ENCODE data around the gene UMAD1.

Gene UMAD1

DNA sequence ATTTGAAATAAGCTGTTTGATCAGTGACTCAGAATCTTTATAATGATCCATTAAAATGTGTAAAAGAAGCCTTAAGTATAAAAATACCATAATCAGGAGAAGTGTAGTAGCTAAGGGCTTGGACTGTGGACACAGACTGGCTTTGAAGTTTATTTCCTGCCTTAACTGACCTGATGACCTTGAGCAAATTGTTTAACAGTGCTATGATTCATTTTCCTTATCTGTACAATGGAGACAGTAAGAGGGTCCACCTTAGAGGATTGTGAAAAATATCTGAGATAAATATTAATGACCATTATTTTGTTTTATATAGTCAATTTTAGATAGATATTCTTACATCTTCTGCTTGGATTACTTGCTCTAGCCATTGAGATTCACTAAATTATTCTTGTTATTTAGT lies 91.2 kb downstream of the UMAD1 start:
- DNase-seq (ENCODE audit: low spot score): no peak

DNA sequence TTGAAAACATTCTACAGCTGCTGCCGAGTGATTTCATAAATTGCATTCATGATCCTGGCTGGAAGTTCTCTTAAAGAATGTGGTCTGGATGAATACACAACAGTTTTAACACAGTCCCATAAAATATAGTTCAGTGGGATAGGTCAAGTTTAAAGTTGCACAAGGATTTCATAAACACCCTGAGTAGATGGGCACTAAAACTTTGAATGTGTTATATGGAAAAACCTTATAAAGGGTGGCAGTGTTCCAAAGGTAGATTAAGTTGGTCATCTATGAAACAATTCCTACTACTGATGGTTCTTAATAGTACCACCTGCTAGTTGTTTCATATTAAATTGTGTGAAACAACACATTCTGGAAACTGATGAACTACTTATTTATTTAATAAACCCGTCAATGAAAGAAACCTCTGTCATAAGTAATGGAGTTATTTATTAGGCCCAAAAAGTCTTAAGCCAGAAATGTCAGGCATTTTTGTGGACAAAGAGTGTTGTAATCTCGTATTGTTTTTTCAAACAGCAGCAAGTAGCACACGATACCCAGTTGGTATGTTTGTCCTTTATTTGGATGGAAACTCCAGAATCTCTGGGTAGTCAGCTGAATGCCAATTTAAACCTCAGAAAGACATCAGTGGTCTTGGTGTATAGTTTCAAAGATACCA lies 92.2 kb downstream of the UMAD1 start:
- no peak for DNase-seq (ENCODE audit: low spot score)

DNA sequence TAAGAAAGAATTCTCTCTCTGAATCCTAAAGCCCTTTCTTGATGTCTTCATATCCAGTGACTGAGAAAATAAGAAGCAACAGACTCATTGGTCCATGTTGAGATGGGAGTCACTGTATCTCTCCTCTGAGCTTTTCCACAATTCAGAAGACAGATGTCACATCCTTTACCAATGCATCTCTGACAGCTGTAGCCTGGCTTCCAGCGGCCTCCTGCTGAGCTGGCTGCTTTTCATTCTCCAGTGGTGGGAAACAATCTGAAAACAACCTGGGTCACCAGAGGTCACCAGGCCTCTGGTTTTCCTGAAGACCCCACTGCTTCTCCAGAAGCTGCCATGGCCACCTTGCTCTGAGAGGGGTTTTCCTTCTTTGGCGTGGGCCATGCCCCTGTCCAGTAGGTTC lies 96.1 kb downstream of the UMAD1 start:
- DNase-seq (ENCODE audit: low spot score): no peak

DNA sequence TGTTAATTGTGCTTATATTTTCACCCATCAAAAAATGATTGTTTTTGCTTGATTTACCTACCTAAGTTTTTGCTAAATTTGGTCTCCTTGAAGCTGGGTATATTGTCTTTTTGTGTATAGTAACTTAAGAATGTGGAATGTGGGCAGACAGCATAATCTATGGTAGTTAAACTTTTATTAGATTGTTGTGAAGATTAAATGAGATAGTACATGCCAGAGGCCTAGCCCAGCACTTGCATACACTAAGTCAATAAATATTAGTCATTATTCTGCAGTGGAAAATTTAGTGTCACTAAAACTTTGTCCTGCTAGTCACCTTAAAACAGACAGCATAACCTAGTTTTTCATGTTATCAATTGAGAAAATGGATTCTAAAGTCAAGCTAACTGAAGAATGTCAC lies 97.1 kb downstream of the UMAD1 start:
- DNase-seq (ENCODE audit: low spot score): no peak

DNA sequence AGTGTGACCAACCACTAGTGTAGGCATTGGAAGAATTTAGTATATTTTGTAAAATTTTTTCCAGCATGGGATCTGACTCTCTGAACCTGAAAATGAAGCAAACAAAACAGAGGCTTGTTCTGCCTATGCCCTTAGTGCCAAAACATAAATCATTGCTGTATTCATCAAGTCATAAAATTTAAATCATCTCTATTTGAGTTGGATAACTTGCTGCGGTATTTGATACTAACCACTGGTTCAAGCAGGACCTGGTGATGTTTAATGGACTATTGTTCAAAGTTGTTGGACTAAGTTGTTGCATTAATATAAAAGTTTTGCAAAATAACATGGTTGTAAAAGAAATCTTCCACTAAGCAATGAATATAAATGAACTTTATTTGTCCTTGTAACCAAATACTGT lies 97.6 kb downstream of the UMAD1 start:
- DNase-seq (ENCODE audit: low spot score): no peak

DNA sequence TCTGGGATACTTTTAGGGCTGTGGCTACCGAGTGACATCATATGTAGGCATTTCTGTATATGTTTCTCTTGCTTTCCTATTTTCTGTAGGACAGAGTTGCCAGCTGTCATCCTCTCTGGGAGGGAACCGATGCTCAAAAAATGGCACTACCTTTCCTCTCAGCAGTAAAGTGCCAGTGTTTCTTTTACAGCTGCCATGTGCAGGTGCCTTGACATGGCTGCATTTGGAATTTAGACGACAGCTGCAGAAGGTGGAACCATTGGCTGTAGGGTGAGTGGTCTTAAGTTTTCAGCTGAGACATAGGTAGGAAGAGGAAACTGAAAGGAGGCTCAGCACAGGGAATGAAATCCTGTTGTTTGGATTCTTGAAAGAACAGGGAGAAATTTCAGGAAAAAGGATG lies 98.1 kb downstream of the UMAD1 start:
- no peak for DNase-seq (ENCODE audit: low spot score)

DNA sequence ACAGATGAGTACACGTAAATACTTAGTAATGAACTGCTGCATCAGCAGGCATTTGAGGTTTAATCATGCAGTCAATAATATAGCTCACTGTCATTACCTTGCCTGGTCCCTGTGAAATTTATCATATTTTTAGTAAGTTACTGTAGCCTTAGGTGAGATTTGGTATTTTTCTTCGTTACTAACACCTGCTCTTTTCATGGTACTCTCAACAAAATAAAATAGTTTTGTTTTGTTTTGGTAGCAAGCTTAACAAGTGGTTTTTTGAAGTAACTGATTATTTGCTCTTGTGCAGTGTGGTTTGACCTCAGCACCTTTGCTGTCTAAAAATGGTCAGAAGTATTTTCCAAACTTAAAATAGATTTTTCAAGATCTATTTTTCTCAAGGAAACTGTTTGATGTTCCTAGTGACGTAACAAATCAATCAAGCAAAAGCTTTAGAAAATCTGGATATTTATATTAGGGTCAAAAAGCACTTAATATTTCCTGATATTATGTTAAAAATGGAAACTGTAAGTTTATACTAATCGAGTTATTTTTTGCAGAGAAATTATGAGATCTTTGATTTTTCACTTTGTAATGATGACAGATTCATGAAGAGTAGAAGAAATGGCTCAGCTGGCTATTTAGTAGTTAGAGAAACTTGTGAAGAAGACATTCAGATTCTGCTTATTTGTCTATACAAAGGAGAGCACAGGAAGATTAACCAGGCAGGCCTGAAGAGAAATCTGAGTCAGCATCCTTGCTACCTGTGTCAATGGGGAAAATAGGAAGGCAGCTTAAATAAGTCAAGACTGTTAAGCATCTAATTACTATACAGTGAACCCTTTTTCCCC lies 98.9 kb downstream of the UMAD1 start:
- no peak for DNase-seq (ENCODE audit: low spot score)

DNA sequence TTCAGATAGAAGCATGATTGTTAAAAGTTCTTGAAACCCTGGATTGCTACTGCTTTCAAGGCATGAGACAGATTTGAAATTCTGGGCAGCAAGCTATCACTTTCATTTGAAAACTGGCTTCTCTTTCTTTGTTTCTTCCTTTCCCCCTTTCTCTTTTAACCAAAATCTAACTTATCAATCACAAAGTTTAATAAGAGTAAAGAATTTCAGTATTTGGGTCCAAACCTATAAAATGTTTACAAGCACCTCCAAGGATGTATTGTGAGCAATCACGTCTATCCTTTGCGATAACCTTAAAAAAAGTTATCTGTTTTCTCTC lies 99.4 kb downstream of the UMAD1 start:
- no peak for DNase-seq (ENCODE audit: low spot score)

DNA sequence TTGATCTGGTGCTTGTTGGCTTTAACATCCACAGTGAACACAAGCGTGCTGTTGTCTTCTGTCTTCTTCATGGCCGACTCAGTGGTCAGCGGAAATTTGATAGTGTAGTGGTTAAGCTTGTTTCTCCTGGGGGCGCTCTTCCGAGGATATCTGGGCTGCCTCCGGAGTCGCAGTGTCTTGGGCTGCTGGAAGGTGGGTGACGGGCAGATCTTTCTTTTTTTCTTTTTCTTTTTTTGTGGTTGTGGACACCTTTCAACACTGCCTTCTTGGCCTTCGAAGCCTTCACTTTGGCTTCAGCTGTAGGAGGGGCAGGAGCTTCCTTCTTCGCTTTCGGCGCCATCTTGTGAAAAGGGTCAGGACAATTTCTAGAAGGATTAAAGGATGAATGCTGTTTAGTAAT lies 101.7 kb downstream of the UMAD1 start:
- DNase-seq (ENCODE audit: low spot score): no peak

DNA sequence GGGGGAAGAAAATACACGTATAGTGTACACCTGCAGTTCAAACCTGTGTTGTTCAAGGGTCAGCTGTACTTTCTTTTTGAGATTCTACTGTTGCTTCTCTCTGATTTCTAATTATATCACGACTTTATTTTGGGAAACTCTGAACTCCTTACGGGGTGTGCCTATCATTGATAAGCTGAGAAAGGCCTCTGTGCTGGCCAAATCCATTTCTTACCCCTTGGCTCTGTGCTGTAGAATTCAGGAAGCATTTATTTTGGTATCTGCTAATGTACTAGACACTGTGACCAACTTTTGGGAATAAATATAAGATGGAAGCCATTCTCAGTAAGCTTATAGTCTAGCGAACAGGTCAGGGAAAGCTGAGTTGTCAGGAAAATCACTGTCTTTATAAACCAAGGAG lies 104.7 kb downstream of the UMAD1 start:
- DNase-seq (ENCODE audit: low spot score): no peak

DNA sequence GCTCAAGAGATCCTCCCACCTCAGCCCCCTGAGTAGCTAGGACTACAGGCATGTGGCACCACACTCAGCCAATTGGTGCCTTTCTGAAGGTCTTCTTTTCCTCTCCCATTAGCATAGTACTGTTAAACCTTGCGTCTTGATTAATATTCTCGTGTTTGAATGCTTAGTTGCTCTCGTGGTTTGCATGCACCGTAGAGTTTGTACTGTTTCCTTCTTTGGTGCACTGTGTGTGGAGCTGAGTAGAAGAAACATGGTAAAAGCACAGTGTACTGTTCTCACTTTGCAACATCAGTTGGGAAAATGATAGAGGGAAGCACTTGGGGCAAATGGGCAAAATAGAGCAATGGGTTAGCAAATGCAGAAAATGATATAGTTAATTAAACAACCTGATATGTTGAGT lies 105.4 kb downstream of the UMAD1 start:
- DNase-seq (ENCODE audit: low spot score): no peak

DNA sequence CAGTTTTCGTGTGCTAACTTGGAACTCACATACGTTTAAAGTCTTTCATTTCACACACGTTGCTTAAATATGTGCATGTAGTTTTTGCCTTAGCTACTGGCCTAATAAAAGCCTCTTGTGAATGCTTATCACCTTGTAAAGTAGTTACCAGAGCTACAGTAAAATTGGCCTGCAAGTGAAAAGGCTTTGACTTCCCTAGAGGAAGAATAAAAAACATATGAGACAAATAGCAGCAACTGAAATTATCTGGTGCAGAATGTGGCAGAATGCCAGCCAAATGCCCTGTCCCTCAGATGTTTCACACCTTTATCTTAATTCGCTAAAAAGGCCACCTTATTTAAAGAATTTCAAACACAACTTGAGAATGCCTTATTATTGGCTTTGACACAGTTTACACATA lies 105.9 kb downstream of the UMAD1 start:
- no peak for DNase-seq (ENCODE audit: low spot score)

DNA sequence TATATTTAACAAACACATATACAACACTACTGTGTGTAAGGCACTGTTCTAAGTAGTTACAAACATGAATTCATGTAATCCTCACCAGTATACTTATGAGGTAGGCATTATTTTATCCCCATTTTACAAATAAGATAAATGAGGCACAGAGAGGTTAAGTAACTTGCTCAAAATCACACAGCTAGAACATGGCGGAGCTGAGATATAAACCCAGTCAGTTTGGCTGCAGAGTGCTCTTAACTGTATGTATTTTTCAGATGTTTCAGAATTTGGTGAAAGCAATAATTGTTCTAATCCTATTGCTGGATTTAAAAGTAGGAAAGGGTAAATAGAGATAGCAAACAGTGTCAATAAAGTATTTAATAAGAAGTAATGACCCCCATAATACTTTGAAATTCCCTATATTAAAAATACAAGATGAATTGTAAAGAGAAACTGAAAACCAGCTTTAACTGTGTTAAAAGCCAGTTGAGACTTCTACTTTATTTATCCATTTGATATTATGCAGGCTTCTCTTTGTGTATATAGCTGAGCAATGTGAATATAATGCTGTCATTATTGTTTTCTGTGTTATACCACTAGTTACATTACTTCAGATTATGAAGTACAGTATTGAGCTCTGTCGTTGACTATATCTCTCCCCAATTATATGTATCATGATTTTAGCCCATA lies 110.2 kb downstream of the UMAD1 start:
- DNase-seq (ENCODE audit: low spot score): no peak

DNA sequence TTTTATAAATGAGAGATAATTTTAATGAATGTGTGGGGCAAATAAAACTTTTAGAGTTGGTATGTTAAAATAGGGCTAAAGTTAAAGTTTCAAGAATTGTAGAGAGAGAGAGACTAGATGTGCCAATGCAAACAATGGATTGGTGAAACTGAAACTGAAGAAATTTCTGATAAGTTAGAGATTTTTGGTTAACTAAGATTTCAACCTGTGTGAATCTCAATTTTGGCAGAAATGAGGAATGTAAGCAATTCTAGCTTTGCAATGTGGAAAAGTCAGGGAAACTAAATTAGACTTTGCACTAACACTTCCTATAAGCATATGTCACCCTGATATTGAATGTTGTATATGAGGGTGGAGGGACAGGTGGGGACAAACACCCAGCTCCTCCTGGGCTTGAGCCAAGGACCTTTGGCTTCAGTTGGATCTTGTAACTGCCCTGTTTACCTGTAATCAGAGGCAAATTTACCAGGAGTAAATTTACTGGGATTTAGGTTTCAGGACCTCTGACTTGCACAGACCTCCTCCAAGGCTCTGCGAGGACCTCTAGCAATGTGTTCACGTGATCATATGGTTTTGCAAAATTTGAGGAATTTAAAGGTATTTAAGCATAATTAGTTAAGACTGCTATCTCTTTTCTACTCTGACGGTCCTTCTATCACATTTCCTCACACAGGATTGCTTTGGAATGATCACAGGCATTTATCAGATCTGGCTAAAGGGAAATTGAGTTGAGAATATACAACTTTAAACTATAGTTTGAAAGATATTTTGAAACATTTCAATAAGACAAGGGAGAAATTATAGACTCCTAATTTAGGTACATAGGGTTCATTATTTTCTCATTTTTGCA lies 110.9 kb downstream of the UMAD1 start:
- no peak for DNase-seq (ENCODE audit: low spot score)

DNA sequence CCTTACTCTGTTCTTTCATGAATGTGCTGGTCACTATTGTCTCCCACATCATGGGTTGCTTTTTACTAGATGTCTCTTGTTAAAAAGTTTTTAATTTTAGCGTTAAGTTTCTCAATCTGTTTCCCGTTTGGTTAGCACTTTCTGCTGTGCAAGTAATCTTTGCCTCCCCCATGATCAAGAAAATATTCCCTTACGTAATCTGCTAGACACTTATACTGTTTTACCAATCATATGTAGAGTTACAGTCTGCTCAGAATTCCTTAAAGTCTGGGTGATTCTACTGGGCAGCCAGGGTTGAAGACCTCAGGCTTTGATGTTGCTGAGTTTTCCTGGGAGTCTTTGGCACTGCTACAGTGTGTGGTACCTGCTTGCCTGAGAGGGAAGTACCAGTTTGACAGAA lies 116.0 kb downstream of the UMAD1 start:
- no peak for DNase-seq (ENCODE audit: low spot score)

DNA sequence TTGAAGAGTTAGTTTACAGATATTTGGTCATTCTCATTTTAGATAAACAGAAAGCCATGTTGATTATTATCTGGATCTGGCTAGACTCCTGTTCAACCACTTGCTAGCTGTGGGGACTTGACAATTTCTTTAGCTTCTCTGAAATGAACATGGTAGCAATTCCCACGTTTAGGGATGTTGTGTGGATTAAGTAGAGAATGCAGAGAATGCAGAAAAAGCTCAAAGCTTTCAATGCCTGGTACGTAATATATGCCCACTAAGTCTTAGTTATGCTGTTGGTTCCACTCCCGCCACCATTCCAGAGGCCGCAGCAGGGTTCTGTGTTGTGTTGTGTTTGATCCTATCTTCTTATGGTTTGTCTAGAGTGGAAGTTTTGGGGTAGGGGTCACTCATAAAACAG lies 117.0 kb downstream of the UMAD1 start:
- no peak for DNase-seq (ENCODE audit: low spot score)

DNA sequence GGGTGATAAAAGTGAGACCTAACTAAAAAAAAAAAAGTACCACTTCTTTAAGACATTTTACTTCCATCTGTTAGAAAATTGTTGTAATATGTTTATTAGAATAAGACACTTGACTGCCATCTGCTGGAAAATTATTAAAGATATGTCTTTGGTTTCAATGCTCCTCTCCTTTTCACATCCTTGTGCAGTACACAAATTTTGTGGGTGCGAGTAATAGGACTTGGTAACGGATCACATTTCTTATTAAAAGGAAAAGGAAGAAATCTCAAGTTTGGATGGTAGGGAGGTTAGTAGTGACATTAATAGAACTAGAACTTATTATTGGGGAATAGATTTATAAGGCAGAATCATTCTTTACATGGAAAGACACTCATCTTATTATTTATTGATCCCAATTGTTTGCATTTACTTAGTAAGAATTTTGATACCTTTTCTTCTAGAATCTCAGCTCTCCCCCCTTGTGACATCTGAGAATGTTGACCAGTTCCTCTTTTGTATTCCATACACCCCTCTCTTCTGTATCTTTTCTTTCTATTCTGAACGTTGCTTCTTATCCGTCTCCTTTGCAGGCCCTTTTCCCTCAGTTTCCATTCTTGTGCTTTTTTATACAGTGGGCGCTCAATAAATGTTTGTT lies 120.9 kb downstream of the UMAD1 start:
- DNase-seq (ENCODE audit: low spot score): peak; percentile 52

DNA sequence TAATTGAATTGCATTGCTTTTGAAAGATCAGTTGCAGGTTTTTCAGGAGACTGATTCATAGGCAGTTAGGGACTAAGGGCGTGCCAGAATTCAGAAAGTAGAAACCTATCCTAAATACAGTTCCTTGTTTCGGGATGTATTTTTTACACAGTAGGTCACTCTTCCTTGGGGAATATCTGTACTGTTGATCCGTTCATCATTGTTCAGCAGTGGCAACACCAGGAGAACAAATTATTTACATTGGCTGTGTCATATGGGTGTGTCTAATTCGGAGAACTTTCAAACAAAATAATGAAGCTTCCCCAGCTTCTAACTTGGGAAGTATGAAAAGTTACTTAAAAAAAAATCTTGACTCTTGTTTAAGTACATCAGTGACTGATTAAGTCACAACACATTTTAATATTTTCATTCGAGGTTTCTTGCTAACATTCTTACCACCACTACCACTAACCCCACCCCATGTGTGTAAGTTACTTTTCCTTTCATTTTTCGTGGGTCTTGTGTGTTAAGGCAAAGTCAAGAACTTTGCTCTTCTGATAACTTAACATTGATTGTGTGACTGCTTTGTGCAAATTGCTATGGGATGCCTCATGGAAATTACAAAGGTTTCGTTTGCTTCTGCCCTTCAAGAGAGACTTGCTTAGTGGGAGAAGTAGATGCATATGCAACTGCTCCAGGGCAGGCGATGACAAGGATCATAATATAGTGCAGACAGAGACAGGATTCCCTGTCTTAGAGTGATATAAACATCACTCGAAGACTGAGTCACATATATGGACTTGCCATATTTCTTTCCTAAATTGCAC lies 121.6 kb downstream of the UMAD1 start:
- DNase-seq (ENCODE audit: low spot score): peak; percentile 57

DNA sequence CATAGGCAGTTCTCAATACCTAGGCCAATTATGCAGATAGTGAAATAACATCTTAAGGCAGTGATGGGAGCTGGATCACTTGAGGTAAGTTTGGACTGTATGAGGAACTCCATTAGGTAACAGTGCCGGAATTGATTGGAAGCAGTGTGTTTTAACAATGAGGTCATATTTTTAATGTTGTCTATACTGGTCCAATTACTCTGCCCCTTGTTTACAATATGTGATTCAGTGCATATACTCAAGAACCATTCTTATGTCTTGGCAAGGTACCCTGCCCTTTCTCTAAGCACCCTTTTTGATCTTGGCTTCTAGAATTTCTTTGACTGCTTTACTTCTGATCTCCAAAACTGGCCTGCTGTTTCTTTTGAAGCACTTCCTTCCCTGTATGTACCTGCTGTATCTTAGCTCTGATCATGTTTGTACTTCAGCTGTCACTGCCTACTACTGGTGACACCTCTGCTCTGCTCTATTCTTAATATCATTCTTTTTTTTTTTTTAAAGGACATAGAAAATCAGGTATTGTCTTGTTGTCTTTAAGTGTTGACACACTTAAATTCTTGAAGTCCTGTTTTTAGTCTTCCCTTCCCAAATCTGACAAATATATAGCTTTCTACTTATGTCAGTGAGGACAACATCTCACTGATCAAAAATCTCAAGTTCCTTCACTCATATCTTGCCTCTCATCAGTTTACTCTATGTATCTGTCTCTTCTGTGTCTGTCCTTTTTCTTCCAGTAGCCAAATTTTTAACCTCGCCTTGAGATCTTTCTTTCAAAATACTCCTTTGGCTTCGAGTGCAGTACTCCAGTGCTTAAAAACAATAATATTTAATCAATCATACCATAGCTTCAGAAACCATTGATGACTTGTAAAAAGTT lies 124.2 kb downstream of the UMAD1 start:
- DNase-seq (ENCODE audit: low spot score): peak; percentile 41

DNA sequence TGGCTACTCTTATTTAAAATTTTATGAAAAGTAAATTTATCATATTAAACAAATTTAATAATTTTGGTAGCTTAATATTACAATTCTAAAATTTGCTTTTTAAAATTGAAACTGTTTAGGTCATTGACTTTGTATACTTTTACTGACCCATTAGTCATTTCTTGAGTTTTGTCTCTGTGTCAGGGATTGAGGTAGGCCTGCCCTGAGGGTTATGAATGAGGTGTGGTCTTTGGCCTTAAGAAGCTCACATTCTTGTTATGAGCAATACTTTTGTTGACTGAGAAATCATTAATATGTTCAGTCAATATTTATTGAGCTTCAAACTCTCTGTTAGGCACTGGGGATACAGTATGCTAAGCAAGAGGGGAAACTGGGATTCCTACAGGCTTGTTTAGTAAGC lies 124.9 kb downstream of the UMAD1 start:
- no peak for DNase-seq (ENCODE audit: low spot score)
